ENCODE measurements around the gene MEIOB.

The MEIOB gene

DNA sequence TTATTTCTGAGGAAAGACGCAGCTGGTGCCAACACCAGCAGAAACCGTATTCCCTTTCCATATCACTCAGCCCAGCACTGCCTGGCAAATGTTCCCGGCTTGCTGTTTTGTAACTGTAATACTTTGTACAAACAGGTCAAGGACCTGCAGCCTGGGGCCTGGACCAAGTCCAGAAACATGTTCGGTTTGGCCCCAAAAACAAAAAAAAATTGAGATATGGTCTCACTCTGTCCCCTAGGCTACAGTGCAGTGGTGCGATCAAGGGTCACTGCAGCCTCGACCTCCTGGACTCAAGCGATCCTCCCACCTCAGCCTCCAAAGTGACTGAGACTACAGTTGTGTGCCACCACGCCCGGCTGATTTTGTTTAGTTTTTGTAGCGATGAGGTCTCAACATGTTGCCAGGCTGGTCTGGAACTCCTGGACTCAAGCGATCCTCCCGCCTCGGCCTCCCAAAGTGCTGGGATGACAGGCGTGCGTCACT lies 46.5 kb downstream of the MEIOB start:
- peak overlapping the region; percentile 99 for H3K4me3 ChIP-seq (replicated peaks; ENCODE audit: low read depth, low read length)
- DNase-seq (ENCODE audit: extremely low read depth, low read depth): no peak
- TF ChIP-seq, protein P1, sequence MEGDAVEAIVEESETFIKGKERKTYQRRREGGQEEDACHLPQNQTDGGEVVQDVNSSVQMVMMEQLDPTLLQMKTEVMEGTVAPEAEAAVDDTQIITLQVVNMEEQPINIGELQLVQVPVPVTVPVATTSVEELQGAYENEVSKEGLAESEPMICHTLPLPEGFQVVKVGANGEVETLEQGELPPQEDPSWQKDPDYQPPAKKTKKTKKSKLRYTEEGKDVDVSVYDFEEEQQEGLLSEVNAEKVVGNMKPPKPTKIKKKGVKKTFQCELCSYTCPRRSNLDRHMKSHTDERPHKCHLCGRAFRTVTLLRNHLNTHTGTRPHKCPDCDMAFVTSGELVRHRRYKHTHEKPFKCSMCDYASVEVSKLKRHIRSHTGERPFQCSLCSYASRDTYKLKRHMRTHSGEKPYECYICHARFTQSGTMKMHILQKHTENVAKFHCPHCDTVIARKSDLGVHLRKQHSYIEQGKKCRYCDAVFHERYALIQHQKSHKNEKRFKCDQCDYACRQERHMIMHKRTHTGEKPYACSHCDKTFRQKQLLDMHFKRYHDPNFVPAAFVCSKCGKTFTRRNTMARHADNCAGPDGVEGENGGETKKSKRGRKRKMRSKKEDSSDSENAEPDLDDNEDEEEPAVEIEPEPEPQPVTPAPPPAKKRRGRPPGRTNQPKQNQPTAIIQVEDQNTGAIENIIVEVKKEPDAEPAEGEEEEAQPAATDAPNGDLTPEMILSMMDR (IDR thresholded peaks at IDR 0.05; ENCODE audit: low read depth, low read length, missing control alignments): no peak

DNA sequence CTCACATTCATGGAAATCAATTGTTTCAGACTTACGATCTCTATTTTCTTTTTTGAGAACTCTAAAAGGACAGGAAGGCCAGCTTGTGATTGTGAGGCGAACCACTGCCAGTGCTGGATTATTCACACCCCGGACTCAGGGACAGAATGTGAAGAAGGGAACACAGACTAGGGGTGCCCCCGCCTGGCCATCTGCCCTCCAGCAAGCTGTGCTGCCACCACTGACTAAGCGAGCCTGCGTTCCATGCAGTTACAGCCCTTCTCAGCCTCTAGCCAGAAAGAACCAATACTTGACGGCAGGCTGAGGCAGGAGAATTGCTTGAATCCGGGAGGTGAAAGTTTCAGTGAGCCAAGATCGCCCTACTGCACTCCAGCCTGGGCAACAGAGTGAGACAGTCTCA lies 48.1 kb downstream of the MEIOB start:
- no peak overlapping the region for H3K4me3 ChIP-seq (replicated peaks; ENCODE audit: low read depth, low read length)
- TF ChIP-seq, protein P1 (IDR thresholded peaks at IDR 0.05; ENCODE audit: low read depth, low read length, missing control alignments): peak; percentile 9
- DNase-seq (ENCODE audit: extremely low read depth, low read depth): no peak

DNA sequence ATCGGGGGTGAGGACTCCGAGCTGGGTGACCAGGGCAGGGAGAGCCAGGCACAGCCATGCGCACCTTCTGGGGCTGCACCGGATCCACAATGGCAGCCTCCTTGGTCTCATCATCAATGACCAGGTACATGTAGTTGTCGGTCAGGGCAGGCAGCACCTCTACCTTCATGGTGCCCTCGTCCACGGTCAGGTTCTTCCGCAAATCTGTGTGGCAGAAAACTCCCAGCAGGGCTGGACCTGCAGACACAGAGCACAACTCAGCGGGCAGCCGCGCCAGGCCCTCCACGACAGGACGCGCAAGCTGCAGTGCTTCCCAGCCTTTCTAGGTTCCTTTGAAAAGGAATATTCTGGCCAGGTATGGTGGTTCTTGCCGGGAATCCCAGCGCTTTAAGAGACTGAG lies 49.2 kb downstream of the MEIOB start:
- no peak for DNase-seq (ENCODE audit: extremely low read depth, low read depth)
- TF ChIP-seq, protein P1 (IDR thresholded peaks at IDR 0.05; ENCODE audit: low read depth, low read length, missing control alignments): no peak
- no peak overlapping the region for H3K4me3 ChIP-seq (replicated peaks; ENCODE audit: low read depth, low read length)

DNA sequence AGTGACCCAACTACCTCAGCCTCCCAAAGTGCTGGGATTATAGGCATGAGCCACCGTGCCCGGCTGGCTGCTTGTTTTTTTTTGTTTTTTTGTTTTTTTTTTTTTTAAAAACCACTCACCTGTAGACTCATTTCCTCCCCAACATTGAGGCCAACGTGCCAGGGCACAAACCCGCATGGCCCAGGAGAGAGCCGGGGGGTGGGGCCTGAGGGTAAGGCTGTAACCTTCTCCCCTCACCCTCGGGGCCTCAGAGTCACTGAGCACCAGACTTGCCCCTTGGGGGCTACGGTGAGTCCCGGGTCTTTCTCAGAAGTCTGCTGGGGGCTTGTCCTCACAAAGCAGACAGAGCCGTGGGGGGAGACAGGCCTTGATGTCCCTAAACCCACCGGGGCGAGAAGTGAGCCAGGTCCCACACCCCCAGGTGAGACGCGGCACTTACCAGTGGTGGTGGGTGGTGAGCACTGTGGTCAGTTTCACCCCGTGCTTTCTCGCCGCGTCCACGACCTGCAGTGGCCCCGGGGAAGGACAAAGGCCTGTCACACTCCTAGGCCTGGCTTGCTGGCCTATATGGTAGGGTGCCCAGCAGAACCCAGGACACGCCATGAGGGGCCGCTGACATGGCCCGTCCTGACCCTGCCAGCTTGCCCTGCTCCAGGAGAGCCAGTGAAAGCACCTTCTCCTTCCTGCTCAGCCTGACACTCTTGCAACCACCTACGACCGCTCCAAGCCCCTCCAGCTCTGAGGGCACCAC lies 49.9 kb downstream of the MEIOB start:
- H3K4me3 ChIP-seq (replicated peaks; ENCODE audit: low read depth, low read length): no peak overlapping the region
- TF ChIP-seq, protein P1 (IDR thresholded peaks at IDR 0.05; ENCODE audit: low read depth, low read length, missing control alignments): no peak
- no peak for DNase-seq (ENCODE audit: extremely low read depth, low read depth)

DNA sequence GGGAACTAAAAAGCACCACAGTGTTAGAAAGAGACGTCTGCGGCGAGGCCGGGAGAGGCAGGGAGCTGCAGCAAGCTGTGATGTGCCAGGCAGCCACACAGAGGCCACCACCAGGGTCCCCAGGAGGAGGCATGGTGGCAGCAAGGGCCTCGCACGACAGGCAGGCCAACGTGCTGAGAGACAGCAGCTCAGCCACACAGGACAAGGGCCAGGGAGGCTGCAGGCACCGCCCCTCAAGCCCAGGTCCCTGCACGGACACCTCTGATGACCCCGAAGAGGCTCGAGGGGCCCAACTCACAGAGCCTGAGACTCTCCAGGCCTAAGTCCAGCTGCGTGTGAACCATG lies 51.0 kb downstream of the MEIOB start:
- DNase-seq (ENCODE audit: extremely low read depth, low read depth): no peak
- H3K4me3 ChIP-seq (replicated peaks; ENCODE audit: low read depth, low read length): no peak overlapping the region
- TF ChIP-seq, protein P1 (IDR thresholded peaks at IDR 0.05; ENCODE audit: low read depth, low read length, missing control alignments): no peak

DNA sequence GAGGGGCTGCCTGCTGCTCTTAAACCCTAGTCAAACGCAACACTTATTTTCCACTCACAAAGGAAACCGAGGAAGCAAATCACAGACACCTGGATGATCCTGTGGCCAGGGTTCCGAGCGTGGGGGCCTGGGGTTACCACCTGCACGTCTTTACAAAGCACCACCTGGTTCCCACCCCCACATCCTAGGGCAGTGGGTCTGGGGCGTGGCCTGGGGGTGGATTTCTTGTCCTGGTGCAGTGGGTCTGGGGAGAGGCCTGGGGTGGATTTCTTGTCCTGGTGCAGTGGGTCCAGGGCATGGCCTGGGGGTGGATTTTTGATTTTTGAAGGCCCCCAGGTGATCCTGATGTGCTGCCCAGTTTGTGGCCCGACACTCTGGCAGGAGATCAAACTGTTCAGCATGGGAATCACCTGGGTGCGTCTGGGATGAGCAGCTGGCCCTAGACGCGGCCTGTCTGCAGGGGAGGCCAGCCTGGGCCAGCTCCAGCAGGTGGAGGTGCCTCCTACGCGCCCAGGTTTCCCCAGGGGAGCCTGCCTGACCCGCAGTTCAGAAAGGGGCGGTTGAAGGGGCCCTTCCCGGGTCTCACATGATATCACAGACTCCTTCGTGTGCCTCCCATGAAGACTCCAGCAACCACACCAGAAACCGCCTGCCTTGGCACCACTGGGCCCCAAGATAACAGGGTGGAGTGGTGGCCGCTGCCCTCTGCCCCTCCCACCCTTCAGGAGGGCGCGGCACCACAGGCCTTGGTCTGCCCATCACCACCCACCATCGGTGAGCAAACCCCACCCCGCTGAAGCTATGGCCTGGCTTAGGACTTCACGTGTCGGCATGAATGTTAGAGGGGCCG lies 51.6 kb downstream of the MEIOB start:
- no peak for DNase-seq (ENCODE audit: extremely low read depth, low read depth)
- TF ChIP-seq, protein P1 (IDR thresholded peaks at IDR 0.05; ENCODE audit: low read depth, low read length, missing control alignments): no peak
- H3K4me3 ChIP-seq (replicated peaks; ENCODE audit: low read depth, low read length): no peak overlapping the region
